IMR-90 (cell line): ENCODE measurements around the gene ERCC4. TPM values are rescaled to one million over a fixed set of nuclear protein-coding genes. Genes with fewer than 3 reads are reported as not detected.

Source experiments
- ATAC-seq: fragments of 200-7000 bp; cut with Tn5 transposase; 2 replicates; pipeline ENCODE4 v1.9.1; 2020; ENCODE audit warnings: low read depth, mild to moderate bottlenecking, moderate library complexity
- BruUV-seq: library from RNA; stranded (reverse); fragments of 400-500 nt; replicated peaks from 2 replicates; lab custom pipeline; 2021; lab: Mats Ljungman, UMichigan
- CTCF ChIA-PET: fragments of 300-600 bp; formaldehyde crosslinking; extraction: SDS; loops from one replicate; lab custom pipeline; 2021; ENCODE audit warnings: antibody characterized with exemption; lab: Yijun Ruan, JAX
- POLR2A ChIA-PET: fragments of 300-600 bp; sonication (Branson Sonifier 250); formaldehyde crosslinking; loops from one replicate; lab custom pipeline; 2022; ENCODE audit warnings: antibody characterized with exemption; ENCODE audit not compliant: unreplicated experiment; lab: Charles Lee
- DNase-seq: peaks from one replicate; pipeline ENCODE4 v3.0.0; 2013
- H2AFZ ChIP-seq: replicated peaks from 2 replicates; pipeline ENCODE3; 2013; ENCODE audit warnings: low read length, mild to moderate bottlenecking; ENCODE audit not compliant: poor library complexity
- H2AK5ac ChIP-seq: 2 replicates; pipeline ENCODE4 v1.6.1; 2013; ENCODE audit warnings: low read depth, low read length, inconsistent platforms
- H2AK9ac ChIP-seq: replicated peaks from 2 replicates; pipeline ENCODE3; 2013; ENCODE audit warnings: mild to moderate bottlenecking, low read depth, low read length, moderate library complexity; ENCODE audit not compliant: poor library complexity
- H2BK120ac ChIP-seq: 2 replicates; pipeline ENCODE4 v1.6.1; 2013; ENCODE audit warnings: low read depth, low read length, inconsistent platforms
- H2BK15ac ChIP-seq: 3 replicates; pipeline ENCODE4 v1.6.1; 2013; ENCODE audit warnings: low read depth, low read length, inconsistent platforms
- H2BK20ac ChIP-seq: 2 replicates; pipeline ENCODE4 v1.6.1; 2013; ENCODE audit warnings: low read depth, mild to moderate bottlenecking, inconsistent platforms, low read length, moderate library complexity
- H2BK5ac ChIP-seq: 2 replicates; pipeline ENCODE4 v1.6.1; 2013; ENCODE audit warnings: mild to moderate bottlenecking, low read depth, low read length, inconsistent platforms; ENCODE audit not compliant: poor library complexity, severe bottlenecking
- H3K14ac ChIP-seq: replicated peaks from 2 replicates; pipeline ENCODE4 v1.6.1; 2013; ENCODE audit warnings: low read depth, low read length, inconsistent platforms
- H3K18ac ChIP-seq: 2 replicates; pipeline ENCODE4 v1.6.1; 2013; ENCODE audit warnings: low read depth, low read length, control low read depth
- H3K23ac ChIP-seq: 2 replicates; pipeline ENCODE4 v1.6.1; 2013; ENCODE audit warnings: low read depth, low read length, inconsistent platforms
- H3K27ac ChIP-seq: 2 replicates; pipeline ENCODE4 v1.5.1; 2013; ENCODE audit warnings: mild to moderate bottlenecking, control low read depth, low read length; ENCODE audit not compliant: insufficient read depth
- H3K27me3 ChIP-seq: 2 replicates; pipeline ENCODE4 v1.6.1; 2013; ENCODE audit warnings: low read length; ENCODE audit not compliant: control insufficient read depth, insufficient read depth
- H3K36me3 ChIP-seq: 2 replicates; pipeline ENCODE4 v1.6.1; 2013; ENCODE audit warnings: low read length, mixed read lengths; ENCODE audit not compliant: control insufficient read depth, insufficient read depth
- H3K4ac ChIP-seq: 2 replicates; pipeline ENCODE4 v1.6.1; 2013; ENCODE audit warnings: low read depth, low read length, inconsistent platforms
- H3K4me1 ChIP-seq: 2 replicates; pipeline ENCODE4 v1.6.1; 2013; ENCODE audit warnings: low read length, mixed read lengths; ENCODE audit not compliant: control insufficient read depth, insufficient read depth
- H3K4me2 ChIP-seq: 2 replicates; pipeline ENCODE4 v1.6.1; 2013; ENCODE audit warnings: low read depth, mild to moderate bottlenecking, control low read depth, low read length, moderate library complexity
- H3K4me3 ChIP-seq: 2 replicates; pipeline ENCODE4 v1.5.1; 2013; ENCODE audit warnings: low read depth, mild to moderate bottlenecking, control low read depth, low read length, moderate library complexity; ENCODE audit not compliant: insufficient read depth
- H3K56ac ChIP-seq: 2 replicates; pipeline ENCODE4 v1.6.1; 2013; ENCODE audit warnings: low read length, inconsistent platforms; ENCODE audit not compliant: insufficient read depth; ENCODE audit errors: extremely low read depth
- H3K79me1 ChIP-seq, 2 experiments: 2 replicates each; pipeline ENCODE4 v1.6.1; 2013; ENCODE audit warnings: low read length in 2 of 2, inconsistent platforms in 1 of 2, low read depth in 1 of 2
- H3K9ac ChIP-seq: 2 replicates; pipeline ENCODE4 v1.6.1; 2013; ENCODE audit warnings: low read depth, low read length, control low read depth
- H3K9me1 ChIP-seq: 2 replicates; pipeline ENCODE4 v1.6.1; 2013; ENCODE audit warnings: low read length, inconsistent platforms; ENCODE audit not compliant: insufficient read depth
- H3K9me3 ChIP-seq: 2 replicates; pipeline ENCODE4 v1.6.1; 2013; ENCODE audit warnings: low read length; ENCODE audit not compliant: control insufficient read depth, insufficient read depth
- H4K20me1 ChIP-seq: 2 replicates; pipeline ENCODE4 v1.6.1; 2013; ENCODE audit warnings: low read length, inconsistent platforms; ENCODE audit not compliant: insufficient read depth
- H4K5ac ChIP-seq: 2 replicates; pipeline ENCODE4 v1.6.1; 2013; ENCODE audit warnings: mild to moderate bottlenecking, low read depth, low read length, control low read depth
- H4K8ac ChIP-seq, 2 experiments: 2 replicates each; pipeline ENCODE4 v1.6.1; 2013; ENCODE audit warnings: low read depth in 2 of 2, low read length in 2 of 2, control low read depth in 1 of 2, inconsistent platforms in 1 of 2
- H4K91ac ChIP-seq: 2 replicates; pipeline ENCODE4 v1.6.1; 2013; ENCODE audit warnings: low read depth, low read length, inconsistent platforms; ENCODE audit not compliant: insufficient read depth
- CHD1 ChIP-seq: IDR thresholded peaks from 2 replicates; pipeline ENCODE4 v1.6.1; 2012; ENCODE audit warnings: low read depth, low read length, improper control_type of control experiment
- CTCF ChIP-seq: conservative IDR thresholded peaks from 2 replicates; pipeline ENCODE4 v1.5.1; 2012; ENCODE audit warnings: mild to moderate bottlenecking, low read depth, low read length, improper control_type of control experiment
- ELK1 ChIP-seq: fragments of 150-350 bp; IDR thresholded peaks from 2 replicates; pipeline ENCODE4 v1.6.1; 2016; ENCODE audit warnings: low read depth, mild to moderate bottlenecking, low read length, moderate library complexity, borderline replicate concordance
- MAFK ChIP-seq: IDR thresholded peaks from 2 replicates; pipeline ENCODE4 v1.6.1; 2012; ENCODE audit warnings: low read depth, low read length, improper control_type of control experiment
- MAZ ChIP-seq: IDR thresholded peaks from 2 replicates; pipeline ENCODE4 v1.6.1; 2012; ENCODE audit warnings: low read depth, mild to moderate bottlenecking, low read length, improper control_type of control experiment, moderate library complexity, borderline replicate concordance
- MXI1 ChIP-seq: IDR thresholded peaks from 2 replicates; pipeline ENCODE4 v1.6.1; 2012; ENCODE audit warnings: low read depth, mild to moderate bottlenecking, low read length, moderate library complexity, borderline replicate concordance
- RAD21 ChIP-seq: IDR thresholded peaks from 2 replicates; pipeline ENCODE4 v1.6.1; 2012; ENCODE audit warnings: low read length, improper control_type of control experiment
- RFX5 ChIP-seq: IDR thresholded peaks from 2 replicates; pipeline ENCODE4 v1.8.0; 2012; ENCODE audit warnings: low read depth, mild to moderate bottlenecking, low read length, moderate library complexity
- SMC3 ChIP-seq: fragments of 150-350 bp; IDR thresholded peaks from 2 replicates; pipeline ENCODE4 v1.6.1; 2016; ENCODE audit warnings: low read depth, mild to moderate bottlenecking, antibody characterized with exemption, low read length, moderate library complexity
- USF2 ChIP-seq: fragments of 150-350 bp; IDR thresholded peaks from 2 replicates; pipeline ENCODE4 v1.6.1; 2017; ENCODE audit warnings: mild to moderate bottlenecking, antibody characterized with exemption, low read length, low read depth
- WGBS, 2 experiments: methylation state at CpG; one replicate each; pipeline versions ENCODE4 v1.1.5 to v1.1.7; 2013; ENCODE audit warnings: missing lambda C conversion rate in 2 of 2; ENCODE audit not compliant: insufficient read length in 1 of 2; ENCODE audit errors: extremely low coverage in 2 of 2; 5-methylcytosine and 5-hydroxymethylcytosine counted together
- dilution Hi-C: fragments of 300-500 bp; cut with HindIII; formaldehyde crosslinking; loops from one replicate; pipeline ENCODE4 v1.14.3; 2018; ENCODE audit warnings: low sequenced_read_pairs; ENCODE audit not compliant: unreplicated experiment
- in situ Hi-C: fragments of 300-500 bp; cut with MboI; formaldehyde crosslinking; loops from 3 replicates; pipeline ENCODE4 v1.14.3; 2019; ENCODE audit warnings: low sequenced_read_pairs, inconsistent platforms, mixed read lengths
- intact Hi-C: fragments of 100-400 bp; cut with micrococcal nuclease; formaldehyde crosslinking; loops from 2 replicates; pipeline ENCODE4 v1.10.0; 2022
- polyA plus RNA-seq, 3 experiments: library from polyadenylated mRNA; depleted of rRNA; stranded (reverse); fragments of >200 nt; gene quantifications; 2 replicates each; pipeline ENCODE4 v1.2.3, GENCODE V29; 2012; ENCODE audit warnings: low replicate concordance in 1 of 3
- total RNA-seq: library from RNA; depleted of rRNA; stranded (reverse); fragments of >200 nt; gene quantifications from 2 replicates; pipeline ENCODE4 v1.2.3, GENCODE V29; 2012

Gene ERCC4
- total and polyA plus RNA-seq, 2 of the 4 experiments (the other 2 are of a cell fraction) = 2.9 to 19.2 TPM

DNA sequence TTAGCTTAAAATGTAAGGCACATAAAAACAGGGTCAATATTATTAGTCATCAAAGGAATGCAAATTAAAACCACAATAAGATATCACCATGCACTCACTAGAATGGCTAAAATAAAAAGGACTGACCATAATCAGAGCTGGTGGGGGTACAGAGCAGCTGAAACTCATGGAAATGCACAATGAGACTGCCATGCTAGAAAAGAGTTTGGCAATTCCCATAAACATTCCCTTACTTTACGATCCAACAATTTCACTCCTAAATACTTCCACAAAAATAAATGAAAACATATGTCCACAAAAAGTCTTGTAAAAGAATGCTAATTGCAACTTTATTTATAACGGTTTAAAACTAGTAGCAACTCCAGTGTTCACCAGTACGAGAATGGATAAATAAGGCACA, 36.1 kb upstream of the ERCC4 start:
- Histone ChIP-seq H3K4me3 (no peak overlapping the region), H2AK9ac (no peak overlapping the region), H2BK120ac (no peak overlapping the region), H3K9me1 (no peaks in the 10 kb centered on the region), H3K79me1 (no peaks in the 10 kb centered on the region), H4K5ac (no peak overlapping the region), H3K18ac (no peak overlapping the region), H2AK5ac (no peak overlapping the region), H3K23ac (no peak overlapping the region), H3K9ac (no peak overlapping the region), H3K56ac (no peak overlapping the region), H4K20me1 (no peaks in the 10 kb centered on the region), H3K4ac (no peak overlapping the region), H2BK5ac (no peak overlapping the region), H2AFZ (no peak overlapping the region), H3K27me3 (no peaks in the 10 kb centered on the region; the same call in 1 of the 2 replicates), H3K14ac (no peak overlapping the region), H3K9me3 (no peaks in the 10 kb centered on the region), H3K4me2 (no peak overlapping the region), H4K91ac (no peak overlapping the region), H3K27ac (no peak overlapping the region), H2BK15ac (no peak overlapping the region), H2BK20ac (no peak overlapping the region), H3K36me3 (no peaks in the 10 kb centered on the region), H3K4me1 (no peaks in the 10 kb centered on the region), H4K8ac (no peak overlapping the region)
- TF ChIP-seq USF2 (no peak), MAFK (no peak), MXI1 (no peak), ELK1 (no peak), RAD21 (no peak), CHD1 (no peak), MAZ (no peak), RFX5 (no peak), CTCF (no peak), SMC3 (no peak)
- in situ Hi-C loops = loop anchor here (25.0 kb wide), 1 partner anchor 1422 kb away; no protein-coding TSS in a partner anchor
- BruUV-seq = no TSS peak
- no peak for DNase-seq
- ATAC-seq = no peak
- WGBS, 2 experiments = 100% methylated on average over 1 of the region's 3 CpGs; no CpG with 5 or more reads in 1 of the 2 experiments
- dilution Hi-C loops = no loop called here
- ChIA-PET POLR2A (no interaction called here), CTCF (interaction anchor here (1.1 kb wide), 1 partner anchor 36 kb away, joined by 4 read pairs; the partner anchor contains the start of gene ERCC4)
- intact Hi-C loops = no loop called here
